Measurements from ENCODE around the gene NFIL3.

DNA sequence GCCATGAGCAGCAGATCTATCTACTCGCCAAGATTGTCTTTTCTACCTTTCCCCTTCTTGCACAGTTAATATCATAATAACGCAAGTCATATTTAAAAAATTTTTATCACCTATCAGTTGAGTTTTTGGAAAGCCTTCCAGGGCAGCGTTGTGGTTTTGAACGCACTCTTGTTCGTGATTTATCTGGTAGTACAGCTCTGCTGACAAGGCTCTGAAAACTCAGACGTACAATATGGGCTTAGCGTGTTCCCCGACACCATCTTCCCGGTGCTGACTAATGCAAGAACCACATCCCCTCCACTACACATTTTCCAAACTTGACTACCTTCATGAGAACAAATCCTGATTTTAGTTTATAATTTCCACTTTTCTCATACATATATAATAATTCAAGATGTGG, 1.6 kb upstream of the NFIL3 start:
- no peak for TF ChIP-seq EZH2phosphoT487 (IDR thresholded peaks at IDR 0.05; ENCODE audit: low read length)
- TF ChIP-seq, protein P1, sequence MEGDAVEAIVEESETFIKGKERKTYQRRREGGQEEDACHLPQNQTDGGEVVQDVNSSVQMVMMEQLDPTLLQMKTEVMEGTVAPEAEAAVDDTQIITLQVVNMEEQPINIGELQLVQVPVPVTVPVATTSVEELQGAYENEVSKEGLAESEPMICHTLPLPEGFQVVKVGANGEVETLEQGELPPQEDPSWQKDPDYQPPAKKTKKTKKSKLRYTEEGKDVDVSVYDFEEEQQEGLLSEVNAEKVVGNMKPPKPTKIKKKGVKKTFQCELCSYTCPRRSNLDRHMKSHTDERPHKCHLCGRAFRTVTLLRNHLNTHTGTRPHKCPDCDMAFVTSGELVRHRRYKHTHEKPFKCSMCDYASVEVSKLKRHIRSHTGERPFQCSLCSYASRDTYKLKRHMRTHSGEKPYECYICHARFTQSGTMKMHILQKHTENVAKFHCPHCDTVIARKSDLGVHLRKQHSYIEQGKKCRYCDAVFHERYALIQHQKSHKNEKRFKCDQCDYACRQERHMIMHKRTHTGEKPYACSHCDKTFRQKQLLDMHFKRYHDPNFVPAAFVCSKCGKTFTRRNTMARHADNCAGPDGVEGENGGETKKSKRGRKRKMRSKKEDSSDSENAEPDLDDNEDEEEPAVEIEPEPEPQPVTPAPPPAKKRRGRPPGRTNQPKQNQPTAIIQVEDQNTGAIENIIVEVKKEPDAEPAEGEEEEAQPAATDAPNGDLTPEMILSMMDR (IDR thresholded peaks at IDR 0.05; ENCODE audit: low read length): no peak

Measured in MM.1S (cell line).